ENCODE data around the gene TMTC2. TPM values are rescaled to one million over a fixed set of nuclear protein-coding genes. Genes with fewer than 3 reads are reported as not detected.

Gene TMTC2
- polyA plus RNA-seq, 3 donors: 32.3 to 33.5 (median 33.5) TPM

DNA sequence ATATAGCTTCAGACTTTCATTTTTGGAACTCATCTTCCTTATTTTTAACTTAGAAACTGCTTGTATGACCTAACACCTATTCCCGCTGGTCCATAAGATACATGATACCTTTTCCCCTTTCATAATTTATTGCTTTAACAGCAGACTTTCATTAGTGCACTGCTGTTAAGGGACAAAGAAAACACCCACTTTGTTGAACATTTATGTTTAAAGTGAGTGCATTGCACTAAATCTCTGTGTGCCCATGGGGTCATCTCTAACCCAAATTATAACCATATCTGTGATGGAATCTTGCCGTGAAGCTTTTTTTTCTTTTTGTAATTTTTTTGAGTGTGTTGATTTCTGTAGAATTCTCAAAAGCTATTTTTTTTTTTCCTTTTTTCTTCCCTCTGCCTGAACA, 261.8 kb downstream of the TMTC2 start:
- peak; percentile 42 for DNase-seq

DNA sequence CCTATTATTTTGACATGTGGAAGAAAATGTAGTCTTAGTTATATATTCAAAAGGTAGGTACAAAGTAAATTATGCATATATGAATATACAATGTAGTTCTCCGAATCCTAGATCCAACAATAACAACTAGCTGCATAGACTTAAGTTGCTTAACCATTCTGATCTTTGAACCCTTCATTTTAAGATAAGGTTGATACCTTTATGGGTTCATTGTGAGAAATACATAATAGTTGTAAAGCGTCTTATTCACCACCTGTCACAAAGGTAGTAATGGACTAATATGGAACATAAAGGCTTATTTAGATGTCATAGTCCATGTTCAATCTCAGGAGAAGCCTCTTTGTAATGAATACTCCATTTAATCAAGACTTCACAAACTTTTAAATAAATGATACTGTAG, 263.6 kb downstream of the TMTC2 start:
- DNase-seq: no peak

DNA sequence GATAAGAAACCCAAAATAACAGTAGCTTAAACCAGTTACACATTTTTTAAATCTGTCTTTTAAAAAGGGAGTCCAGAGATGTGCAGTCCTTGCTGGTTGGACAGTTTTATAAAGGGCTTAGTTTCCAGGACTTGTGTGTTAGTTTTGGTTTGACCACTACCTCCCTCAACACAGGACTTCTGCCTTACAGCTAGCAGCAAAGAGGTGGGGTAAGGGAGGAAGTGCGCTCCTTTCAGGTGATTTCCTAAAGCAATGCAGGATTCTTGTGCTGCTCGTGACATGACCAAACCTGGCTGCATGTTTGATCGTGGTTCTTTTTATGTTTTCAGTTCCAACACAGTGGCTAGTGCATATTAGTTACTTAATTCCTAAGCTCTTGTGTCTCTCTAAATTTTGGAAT, 266.2 kb downstream of the TMTC2 start:
- DNase-seq: no peak

DNA sequence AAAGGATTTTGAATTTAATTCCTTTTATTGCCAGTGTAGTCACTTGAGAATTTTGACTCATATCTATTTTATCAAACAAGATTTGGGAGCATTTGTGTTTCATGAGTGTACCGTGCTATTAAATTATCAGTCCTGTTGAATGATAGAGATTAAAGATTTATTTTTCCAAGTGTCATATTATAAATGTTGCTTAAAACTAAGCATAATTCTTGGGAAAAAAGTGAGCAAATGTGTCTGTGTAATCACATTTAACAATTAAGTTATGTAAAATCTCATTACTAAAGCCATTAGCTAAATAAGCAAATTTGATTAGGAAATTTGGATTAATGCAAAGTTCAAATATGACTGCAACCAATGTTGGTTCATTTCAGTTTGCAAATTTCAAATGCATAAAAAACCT, 266.7 kb downstream of the TMTC2 start:
- no peak for DNase-seq

DNA sequence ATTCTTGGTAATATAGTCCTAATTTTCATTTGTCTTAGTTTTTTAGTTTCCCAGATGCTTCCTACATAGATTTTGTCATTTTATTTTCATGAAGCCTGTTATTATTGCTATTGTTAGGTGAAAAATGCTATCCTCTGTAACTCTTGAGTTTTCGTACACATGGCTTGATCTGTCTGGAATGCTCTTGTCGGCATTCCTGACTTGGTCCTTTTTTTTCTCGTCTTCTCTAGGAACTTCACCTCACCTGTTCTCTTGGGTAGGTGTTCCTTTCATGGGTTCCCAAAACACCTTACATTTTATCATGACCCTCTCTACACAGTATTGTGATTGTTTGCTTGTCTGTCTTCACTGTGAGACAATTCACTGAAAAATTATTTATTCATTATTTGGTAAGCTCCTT, 267.4 kb downstream of the TMTC2 start:
- DNase-seq: no peak

DNA sequence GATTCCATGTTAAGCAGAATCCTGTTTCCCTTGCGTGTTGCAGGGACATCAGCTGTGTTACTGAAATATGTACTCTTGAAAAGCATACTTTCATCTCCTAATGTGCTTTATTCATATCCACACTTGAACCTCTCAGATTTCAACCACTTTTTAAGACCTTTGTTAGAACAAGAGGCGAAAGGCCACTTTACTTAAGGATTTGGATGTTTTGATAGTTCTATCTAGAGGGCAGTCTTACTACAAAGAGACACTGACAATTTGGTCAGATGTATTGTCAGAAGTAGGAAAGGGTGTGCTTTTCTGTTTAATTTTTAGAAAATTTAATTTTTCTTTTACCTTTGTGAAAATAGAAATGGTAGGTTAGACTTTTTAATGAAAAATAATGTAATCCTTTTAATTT, 267.9 kb downstream of the TMTC2 start:
- no peak for DNase-seq

DNA sequence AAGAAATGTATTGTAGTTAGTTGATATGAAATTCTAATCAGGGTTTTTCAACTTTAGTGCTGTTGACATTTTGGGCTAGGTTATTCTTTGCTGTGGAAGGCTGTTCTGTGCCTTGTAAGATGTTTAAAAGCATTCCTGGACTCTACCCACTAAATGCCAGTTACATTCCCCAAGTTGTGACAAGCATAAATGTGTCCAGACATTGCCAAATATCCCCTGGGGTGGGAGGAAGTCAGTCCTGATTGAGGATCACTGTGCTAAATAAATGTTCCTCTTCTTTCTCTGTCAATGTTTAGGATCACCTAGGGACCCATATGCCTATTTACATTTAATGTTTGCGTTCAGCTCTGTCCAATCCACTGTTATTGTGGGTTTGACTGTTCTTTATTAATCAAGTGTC, 268.3 kb downstream of the TMTC2 start:
- no peak for DNase-seq

DNA sequence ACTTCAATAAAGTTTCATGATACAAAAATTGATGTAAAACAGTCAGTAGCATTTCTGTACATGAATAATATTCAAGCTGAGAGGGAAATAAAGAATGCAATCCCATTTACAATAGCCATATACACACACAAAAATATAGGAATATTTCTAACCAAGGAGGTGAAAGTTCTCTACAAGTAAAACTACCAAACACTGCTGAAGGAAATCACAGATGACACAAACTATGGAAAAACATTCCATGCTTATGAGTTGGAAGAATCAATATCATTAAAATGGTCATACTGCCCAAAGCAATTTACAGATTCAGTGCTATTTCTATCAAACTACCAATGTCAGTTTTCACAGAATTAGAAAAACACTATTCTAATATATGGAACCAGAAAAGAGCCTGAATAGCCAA, 272.3 kb downstream of the TMTC2 start:
- DNase-seq: no peak

DNA sequence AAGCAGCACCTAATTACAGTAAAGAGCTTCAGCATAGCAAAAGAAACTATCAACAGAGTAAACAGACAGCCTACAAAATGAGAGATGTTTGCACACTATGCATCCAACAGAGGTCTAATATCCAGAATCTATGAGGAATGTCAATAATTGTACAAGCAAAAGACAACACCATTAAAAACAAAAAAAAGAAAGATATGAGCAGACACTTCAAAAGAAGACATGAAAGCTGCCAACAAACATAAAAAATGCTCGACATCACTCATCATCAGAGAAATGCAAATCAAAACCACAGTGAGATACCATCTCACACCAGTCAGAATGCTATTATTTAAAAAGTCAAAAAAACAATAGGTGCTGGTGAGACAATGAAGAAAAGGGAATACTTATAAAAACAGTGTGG, 273.1 kb downstream of the TMTC2 start:
- DNase-seq: no peak

DNA sequence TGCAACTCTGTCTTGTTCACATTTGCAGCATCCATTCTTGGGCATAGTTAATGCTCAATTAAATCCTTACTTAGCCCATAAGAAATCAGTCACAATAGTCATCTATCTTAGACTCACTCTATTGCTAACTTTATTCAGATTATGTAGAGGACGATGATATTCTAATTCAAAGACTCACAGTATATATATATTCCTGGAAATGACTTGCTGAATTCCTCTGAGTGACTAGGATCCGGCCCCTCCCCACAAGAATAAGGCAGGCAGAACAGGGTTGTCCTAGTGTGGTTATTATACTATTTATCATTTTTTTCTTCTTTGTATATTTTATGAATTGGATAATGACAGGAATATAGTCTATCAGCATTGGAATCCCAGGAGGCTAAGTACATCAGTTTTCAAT, 275.1 kb downstream of the TMTC2 start:
- no peak for DNase-seq

DNA sequence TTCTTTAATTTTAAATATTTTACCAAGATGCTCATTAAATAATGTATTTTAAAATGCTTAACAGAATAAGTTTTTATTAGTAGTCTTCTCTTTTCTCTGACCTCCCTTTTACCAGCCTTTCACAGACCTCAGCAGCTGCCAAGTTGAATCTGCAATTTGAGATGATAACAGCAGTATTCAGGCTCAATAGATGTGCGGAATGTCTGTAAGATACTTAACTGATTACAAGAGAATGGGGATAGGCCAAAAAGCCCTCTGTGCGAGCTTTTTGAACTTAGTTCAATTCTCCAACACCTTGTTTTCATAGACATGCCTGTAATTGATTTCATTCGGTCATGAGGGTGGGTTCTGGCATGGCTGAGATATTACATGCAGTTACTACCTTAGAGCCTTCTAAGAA, 277.2 kb downstream of the TMTC2 start:
- no peak for DNase-seq

DNA sequence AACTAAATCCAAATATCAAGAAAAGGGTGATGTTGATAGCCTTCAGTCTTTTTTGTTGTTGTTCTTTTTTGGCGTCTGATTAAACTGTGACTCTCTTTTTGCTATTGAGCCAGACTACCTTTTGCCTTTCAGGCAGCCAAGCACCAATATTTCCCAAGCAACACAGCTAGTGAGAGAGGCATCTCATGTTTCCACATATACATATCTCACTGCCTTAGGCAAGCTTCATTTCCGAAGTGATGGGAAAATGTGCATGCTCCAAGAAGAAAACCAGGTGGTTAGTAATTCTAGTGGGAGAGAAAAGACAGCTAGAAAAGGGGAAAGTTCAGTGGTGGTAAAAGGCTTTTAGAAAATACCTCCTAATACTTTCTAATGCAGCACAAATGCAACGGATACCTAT, 277.7 kb downstream of the TMTC2 start:
- no peak for DNase-seq

DNA sequence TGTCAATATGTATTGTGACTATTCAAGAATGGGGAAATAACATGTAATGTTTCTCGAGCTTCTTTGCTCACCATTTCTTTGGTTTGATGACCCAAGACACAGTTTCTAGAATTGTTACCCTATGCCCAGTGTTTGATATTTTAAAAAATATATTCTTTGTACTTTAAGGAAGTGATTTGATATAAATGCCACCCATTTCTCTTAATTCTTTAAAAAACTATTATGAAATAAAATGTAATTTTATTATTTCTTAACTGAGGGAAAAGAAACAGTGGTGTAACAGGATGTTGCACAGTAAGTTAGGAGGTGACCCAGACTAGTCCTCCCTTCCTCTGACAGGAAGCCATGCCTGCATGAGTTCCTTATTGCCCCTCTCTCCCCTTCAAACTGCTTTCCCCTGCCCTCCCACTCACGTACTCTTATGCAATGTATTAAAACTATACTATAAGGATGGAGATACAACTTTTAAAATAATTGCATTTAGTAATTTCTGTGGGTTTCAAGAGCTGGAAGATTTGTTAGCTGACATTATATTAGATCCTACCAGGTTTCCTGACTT, 279.4 kb downstream of the TMTC2 start:
- no peak for DNase-seq

DNA sequence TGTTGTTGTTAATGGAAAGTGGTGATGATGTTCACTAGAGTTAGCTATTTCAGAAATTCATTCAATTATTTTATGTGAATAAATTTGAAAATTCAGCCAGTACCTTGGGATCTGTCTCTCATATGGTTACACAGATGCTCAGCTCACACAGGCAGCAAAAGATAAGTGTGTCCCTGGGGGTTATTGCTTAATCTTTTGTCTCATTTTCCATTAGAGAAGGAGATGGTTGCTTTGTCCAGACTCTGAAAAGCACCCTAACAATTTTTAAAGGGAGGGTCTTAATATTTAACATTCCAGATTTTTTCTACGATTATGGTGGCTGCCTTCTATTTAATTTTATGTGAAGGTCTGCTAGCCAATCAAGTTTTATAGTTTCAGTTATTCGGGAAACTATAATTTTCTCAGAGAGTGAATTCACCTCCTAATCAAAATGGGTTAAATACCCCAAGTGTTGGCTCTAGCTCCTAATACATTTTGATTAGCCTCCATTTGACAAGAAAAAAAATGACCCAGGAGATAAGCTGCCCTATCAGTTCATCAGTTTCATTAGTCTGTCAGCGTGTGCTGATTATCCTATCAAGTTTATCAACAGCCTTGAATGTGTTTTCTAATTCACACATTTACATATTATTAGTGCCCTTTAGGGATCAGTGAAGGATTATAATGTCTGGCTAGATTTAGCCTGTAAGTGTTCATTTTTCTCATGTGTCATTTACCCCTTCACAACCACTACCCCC, 282.1 kb downstream of the TMTC2 start:
- no peak for DNase-seq

DNA sequence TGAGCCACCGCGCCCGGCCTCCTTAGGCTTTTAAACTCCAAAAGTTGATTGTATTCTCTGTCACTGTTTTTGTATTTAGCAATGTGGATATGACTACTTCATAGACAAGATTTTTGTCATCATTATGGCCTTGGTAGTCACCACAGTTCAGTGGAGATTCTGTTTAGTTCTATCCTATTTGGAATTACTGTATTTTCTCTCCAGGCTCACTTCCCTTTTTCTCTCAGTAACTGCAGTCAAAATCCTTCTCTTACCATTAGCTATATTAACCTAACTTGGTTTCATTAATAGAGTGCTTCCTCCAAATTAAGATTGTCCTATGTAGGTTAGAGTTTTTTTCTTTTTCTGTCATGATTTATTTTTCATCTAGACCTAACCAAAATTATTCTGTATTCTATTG, 283.9 kb downstream of the TMTC2 start:
- no peak for DNase-seq

DNA sequence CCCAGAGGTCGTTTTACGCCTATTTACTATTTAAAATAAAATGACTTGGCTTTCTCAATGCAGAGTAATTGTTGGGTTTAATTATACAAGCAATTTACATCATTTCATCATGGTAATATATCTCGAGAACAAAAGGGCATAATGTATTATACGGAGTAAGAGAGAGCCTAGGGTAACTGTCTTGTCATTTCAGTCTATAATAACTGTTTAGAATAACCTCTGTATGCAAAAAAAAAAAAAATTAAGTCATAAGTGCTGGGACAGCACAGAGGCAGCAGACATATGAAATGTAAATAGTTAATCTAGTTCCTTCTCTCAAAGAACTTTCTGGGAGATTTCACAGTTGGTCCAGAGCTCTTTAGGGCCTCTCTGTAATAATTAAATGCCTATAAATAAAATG, 284.9 kb downstream of the TMTC2 start:
- no peak for DNase-seq

DNA sequence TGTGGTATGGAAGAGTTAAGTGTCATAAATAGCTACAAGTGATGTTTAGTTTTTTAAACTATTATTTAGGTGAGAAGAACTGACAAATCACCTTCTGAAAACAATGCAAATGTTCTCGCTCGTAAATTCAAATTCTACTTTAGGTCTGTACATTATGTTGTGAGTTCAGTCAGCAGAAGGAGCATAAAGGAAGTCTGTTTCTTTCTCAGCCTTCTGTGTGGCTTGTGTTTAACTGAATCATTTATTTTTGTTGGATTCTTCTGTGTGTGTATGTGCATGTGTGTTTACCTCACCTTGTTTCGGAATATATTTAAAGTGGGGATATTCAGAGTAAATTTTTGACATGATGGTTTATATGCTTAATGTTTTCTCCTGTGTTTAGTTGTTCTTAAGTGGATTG, 285.9 kb downstream of the TMTC2 start:
- no peak for DNase-seq

DNA sequence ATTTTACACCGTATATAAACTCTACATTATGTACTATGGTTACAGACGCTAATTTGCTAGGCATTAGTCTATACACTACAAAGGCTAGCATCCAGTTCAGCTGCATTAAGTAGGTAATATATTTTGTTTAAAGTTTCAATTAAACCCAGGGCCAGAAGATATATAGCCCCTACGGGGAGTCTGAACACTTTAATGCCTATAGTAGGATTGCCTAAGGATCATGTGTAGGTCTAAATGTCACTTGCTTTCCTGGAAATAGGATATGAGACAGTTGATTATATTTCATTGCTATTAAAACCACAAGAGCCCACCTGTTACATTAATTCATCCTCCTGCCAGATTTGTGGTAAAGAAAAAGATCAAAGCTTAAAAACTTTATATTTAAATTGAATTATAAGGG, 286.9 kb downstream of the TMTC2 start:
- peak; percentile 80 for DNase-seq

DNA sequence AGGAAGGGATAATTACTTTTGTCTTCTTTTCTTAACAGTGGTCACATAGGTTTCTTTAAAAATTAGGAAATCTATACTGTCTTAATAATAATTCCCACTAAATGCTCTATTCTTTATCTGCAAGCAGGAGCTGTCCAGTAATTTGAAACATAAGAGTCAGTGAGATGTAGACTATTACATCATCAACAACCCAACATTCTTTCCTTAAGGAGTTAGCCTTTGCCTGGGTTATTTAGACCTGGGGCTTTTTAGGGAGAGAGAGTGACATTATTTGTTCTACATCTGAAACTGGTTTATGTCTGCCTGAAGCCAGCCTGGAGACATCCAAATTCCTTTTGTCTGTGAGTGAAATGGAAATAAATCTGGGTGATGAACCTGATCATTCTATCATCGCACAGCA, 294.4 kb downstream of the TMTC2 start:
- DNase-seq: no peak

DNA sequence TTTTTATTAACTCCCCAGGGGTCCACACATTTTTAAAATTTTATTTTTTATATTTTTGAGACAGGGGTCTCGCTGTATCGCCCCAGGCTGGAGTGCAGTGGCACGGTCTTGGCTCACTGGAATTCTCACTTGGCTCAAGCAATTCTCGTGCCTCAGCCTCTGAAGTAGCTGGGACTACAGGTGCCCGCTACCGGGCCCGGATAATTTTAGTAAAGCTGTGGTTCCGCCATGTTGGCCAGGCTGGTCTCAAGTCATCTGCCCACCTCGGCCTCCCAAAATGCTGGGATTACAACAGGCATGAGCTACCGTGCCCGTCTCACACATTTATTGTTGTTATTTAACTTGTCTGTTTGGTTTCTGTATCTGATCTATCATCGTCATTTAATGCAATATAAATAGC, 307.4 kb downstream of the TMTC2 start:
- no peak for DNase-seq

DNA sequence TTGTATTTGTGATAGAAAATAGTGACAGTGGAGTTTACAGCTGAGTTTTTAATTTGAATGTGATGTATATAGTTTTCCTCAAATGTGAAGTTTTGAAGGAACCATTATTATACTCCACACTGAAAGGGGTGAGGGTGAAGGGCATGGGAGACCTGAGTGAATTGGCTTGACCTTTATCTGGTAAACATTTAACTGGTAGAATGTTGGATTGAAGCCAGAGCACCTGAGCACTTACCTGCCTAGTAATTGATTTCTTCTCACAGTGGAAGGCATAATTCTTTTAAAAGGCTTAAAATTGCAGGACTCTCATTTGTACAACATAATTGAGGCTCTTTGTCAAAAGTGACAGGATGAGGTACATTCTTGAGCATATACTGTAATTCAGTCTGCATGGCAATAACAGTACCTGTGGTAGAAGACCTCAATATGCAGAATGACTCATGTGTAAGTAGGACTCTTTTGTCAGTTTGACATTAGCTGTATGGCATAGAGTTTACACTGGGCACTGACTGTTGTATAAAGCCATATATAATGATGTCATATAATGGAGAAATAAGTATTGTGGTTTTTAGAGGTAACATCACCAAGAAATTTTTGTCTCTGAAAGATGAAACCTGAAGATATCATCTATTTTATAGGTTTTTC, 309.6 kb downstream of the TMTC2 start:
- no peak for DNase-seq

DNA sequence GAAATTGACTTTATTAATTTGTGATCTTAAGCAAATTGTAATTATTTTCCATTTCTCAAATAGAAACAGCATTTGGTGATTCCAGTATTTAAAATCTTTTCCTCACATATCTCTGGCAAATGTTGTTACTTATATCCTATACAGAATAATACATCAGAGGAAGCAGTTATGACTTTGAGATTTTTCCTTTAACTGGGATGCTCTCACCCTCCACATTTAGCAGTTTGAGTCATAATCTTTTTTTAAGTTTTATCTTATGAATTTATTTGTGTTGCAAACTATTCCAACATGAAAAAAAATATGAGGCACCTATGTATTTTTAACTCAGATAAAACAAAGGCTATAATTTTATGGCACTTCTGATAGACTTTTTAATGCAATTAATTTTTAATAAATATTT, 311.8 kb downstream of the TMTC2 start:
- DNase-seq: no peak

DNA sequence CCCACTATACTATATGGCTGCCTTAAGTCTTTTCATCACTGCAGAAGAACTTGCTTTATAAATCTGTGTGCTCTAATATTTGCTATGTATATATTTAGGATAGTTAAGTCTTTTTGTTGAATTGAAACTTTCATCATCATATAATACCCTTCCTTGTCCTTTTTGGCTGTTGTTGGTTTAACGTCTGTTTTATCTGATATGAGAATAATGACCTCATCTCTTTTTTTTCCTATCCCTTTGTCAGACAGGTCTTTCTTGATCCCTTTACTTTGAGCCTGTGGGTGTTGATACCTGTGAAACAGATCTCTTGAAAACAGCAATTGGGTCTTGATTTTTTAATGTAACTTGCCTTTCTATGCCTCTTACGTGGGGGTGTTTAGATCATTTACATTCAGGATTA, 316.3 kb downstream of the TMTC2 start:
- DNase-seq: no peak
